ENCODE data around the gene EXOC3L1.

Gene EXOC3L1, protein sequence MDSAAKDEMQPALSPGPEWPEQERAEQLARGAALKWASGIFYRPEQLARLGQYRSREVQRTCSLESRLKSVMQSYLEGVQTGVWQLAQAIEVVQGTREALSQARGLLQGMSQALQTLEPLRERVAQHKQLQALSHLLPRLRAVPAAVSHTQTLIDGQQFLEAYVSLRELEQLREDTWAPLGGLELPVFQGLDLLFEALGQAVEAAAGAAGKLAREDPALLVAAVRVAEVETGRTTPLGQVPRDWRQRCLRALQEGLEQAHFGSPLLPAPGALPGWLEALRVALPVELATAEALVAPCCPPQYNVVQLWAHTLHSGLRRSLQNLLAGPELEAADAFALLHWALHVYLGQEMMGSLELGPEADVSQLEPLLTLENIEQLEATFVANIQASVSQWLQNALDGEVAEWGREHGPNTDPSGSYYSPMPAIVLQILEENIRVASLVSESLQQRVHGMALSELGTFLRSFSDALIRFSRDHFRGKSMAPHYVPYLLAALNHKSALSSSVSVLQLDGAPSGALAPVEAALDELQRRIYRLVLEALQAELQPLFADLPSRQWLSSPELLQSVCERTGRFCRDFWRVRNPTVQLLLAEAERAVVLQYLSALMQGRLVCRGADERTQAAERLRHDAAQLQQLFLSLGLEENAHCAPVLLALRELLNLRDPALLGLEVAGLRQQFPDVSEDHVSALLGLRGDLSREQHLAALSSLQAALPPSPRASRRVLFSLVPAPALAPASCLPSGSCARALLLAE

DNA sequence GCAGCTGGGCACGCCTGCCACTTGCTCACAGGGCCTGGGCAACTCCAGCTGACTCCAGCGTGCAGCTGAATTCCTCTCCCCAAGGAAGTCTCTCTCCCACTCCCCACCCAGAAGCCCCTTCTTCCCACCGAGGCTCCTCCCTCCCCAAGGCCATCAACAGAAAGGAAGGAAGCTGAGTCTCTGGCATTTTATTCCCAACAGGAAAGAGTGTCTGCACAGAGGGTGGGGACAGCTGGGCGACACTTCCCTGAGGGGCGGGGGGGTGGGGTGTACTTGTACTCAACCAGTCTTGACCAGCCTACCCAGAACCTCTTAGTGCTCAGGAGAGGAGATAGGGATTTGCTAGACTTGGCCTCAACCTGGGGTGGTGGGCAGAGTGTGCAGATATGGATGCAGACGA, at the start of gene EXOC3L1:
Gene EXOC3L1 (minus strand): TSS at position 96 of the 400 bp plus-strand sequence. CDS start 460 bp downstream, outside the sequence.
- Histone ChIP-seq H3K36me3 (replicated peaks) (peaks cover 16% of the 10 kb centered on the region), H3K27ac (no peak within 1 kb of the TSS), H3K4me3 (ENCODE audit: low read depth, low read length) (no peak within 1 kb of the TSS), H3K27me3 (replicated peaks) (no peaks in the 10 kb centered on the region)
- in situ Hi-C loops (cut with HindIII; ENCODE audit: low pct_ligation_motif_present, low sequenced_read_pairs): no loop called here
- DNase-seq: no peak
- TF ChIP-seq, protein P1, sequence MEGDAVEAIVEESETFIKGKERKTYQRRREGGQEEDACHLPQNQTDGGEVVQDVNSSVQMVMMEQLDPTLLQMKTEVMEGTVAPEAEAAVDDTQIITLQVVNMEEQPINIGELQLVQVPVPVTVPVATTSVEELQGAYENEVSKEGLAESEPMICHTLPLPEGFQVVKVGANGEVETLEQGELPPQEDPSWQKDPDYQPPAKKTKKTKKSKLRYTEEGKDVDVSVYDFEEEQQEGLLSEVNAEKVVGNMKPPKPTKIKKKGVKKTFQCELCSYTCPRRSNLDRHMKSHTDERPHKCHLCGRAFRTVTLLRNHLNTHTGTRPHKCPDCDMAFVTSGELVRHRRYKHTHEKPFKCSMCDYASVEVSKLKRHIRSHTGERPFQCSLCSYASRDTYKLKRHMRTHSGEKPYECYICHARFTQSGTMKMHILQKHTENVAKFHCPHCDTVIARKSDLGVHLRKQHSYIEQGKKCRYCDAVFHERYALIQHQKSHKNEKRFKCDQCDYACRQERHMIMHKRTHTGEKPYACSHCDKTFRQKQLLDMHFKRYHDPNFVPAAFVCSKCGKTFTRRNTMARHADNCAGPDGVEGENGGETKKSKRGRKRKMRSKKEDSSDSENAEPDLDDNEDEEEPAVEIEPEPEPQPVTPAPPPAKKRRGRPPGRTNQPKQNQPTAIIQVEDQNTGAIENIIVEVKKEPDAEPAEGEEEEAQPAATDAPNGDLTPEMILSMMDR (IDR thresholded peaks at IDR 0.05; ENCODE audit: low read depth, low read length, missing control alignments): no peak

DNA sequence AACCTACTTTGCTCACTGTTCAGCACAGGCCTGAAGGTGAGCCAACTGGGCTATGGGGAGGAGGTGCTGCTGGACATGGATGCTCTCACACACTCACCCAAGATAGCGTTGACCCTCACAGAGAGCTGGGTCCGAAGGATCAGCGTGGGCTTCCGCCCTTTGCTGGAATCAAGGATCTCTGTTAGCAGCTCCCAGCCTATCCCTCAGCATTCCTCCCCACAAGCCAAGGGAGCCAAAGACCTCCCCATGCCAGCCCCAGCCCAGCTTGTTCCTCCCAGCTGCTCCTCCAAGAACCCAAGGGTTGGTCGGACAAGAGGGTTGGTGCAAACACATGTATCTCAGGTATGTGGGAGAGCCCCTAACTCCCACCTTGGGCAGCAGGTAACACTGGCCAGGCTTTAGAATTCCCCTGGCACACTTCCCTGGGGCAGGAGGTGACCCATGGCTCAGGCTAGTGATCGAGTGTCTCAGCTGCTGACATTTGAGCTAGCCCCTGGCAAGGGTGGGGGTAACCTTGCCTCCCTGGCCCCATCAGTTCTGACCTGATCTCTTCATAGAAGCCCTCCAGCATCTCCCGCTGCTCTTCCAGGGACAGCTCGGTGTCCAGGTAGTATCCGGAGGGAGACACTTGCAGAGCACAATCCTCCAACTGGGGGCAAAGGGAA, 49.0 kb upstream of the EXOC3L1 start:
- no peak for DNase-seq
- TF ChIP-seq, protein P1 (IDR thresholded peaks at IDR 0.05; ENCODE audit: low read depth, low read length, missing control alignments): no peak
- Histone ChIP-seq H3K27ac (no peak overlapping the region), H3K27me3 (replicated peaks) (no peaks in the 10 kb centered on the region), H3K36me3 (replicated peaks) (peaks cover 53% of the 10 kb centered on the region), H3K4me3 (ENCODE audit: low read depth, low read length) (no peak overlapping the region)
- in situ Hi-C loops (cut with HindIII; ENCODE audit: low pct_ligation_motif_present, low sequenced_read_pairs): no loop called here

DNA sequence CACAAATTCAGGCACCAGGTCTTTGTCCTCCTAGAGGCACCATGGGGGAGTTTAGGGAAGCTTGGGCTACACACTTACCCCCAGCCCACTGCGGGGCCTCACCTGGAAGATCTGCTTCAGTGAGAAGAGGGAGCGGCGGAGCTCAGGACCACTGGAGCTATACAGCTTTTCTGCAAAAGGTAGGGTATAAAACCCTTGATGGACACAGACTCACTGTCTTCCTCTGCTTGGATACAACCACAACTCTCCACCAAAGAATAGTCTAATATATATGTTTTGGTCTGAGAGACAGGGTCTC, 48.3 kb upstream of the EXOC3L1 start:
- in situ Hi-C loops (cut with HindIII; ENCODE audit: low pct_ligation_motif_present, low sequenced_read_pairs): no loop called here
- no peak for DNase-seq
- Histone ChIP-seq H3K27ac (no peak overlapping the region), H3K27me3 (replicated peaks) (no peaks in the 10 kb centered on the region), H3K4me3 (ENCODE audit: low read depth, low read length) (no peak overlapping the region), H3K36me3 (replicated peaks) (peaks cover 57% of the 10 kb centered on the region)
- TF ChIP-seq, protein P1 (IDR thresholded peaks at IDR 0.05; ENCODE audit: low read depth, low read length, missing control alignments): no peak

DNA sequence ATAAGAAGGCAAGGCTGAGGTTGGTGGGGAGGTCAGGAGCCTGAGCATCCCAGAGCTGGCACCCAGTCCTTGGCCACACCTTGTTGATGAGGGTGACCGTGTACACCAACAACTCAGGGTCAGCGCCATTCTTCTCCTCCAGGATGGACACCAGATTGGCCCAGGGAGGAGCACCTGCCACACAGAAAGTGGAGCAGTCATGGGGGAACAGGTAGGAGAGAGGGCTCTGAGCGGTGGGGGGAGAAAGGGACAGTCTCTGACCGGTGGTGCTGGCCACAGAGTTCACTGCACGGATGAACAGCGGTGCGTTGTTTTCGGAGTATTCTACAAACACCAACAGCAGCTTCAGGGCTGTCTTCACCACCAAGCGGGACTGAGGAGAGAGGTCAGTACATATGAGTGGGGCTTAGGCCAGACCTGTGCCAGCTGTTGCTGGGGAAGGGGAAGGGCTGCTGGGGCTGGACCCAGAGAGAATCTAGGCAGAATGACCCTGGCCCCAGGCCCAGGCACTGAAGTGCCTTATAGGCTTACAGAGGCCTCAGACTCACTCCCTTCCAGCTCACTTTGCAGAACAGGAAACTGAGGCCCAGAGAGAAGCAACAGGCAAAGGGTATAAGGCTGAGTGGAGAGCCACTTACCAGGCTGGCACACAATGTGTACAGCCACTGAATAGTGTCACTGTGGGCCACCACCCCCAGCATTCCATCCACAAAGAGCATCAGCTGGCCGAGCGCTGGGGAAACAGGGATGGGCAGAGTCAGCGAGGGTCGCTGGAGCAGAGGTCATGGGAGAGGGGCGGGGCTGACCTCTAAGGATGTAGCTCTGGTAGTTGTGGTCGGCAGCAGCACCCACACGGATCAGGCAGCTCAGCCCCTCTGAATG, 47.7 kb upstream of the EXOC3L1 start:
- in situ Hi-C loops (cut with HindIII; ENCODE audit: low pct_ligation_motif_present, low sequenced_read_pairs): no loop called here
- Histone ChIP-seq H3K36me3 (replicated peaks) (peaks cover 61% of the 10 kb centered on the region), H3K4me3 (ENCODE audit: low read depth, low read length) (no peak overlapping the region), H3K27ac (no peak overlapping the region), H3K27me3 (replicated peaks) (no peaks in the 10 kb centered on the region)
- DNase-seq: no peak
- TF ChIP-seq, protein P1 (IDR thresholded peaks at IDR 0.05; ENCODE audit: low read depth, low read length, missing control alignments): no peak

DNA sequence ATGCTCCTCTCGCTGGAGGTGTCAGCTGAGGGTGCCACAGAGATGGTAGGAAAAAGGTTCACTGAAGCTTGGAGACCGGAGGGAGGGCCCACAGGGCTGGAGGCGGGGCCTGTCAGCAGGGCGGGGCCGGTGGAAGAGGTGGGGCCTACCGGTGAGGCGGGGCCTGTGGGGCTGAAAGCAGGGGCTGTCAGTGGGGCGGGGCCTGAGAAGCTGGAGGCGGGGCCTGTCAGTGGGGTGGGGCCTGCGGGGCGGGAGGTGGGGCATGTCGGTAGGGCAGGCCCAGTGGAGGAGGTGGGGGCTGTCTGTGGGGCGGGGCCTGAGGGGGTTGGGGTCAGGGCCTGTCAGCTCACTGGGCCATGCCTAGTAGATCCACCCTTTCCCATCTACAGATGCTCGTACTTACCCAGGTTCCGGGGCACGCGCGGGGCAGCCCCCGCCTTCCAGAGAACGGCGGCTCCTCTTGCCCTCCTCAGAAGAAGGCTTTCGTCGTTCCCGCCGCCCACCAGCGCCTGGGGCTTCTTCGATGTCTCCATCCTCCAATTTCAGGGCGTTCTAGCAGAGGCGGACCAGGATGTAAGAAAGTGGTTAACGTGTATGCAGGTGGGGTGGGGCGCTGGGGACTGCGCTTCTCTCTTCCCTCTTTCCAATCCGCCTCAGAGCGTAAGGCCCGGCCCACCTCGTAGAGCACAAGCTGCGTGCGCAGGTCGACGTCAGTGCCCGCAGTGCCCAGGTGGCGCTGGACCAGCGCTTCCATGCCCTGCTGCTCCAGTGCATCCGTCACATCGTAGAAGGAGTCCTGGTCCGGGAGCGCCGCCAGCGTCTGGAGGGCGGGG, 46.8 kb upstream of the EXOC3L1 start:
- Histone ChIP-seq H3K4me3 (ENCODE audit: low read depth, low read length) (no peak overlapping the region), H3K27me3 (replicated peaks) (no peaks in the 10 kb centered on the region), H3K36me3 (replicated peaks) (peaks cover 67% of the 10 kb centered on the region), H3K27ac (no peak overlapping the region)
- in situ Hi-C loops (cut with HindIII; ENCODE audit: low pct_ligation_motif_present, low sequenced_read_pairs): no loop called here
- TF ChIP-seq, protein P1 (IDR thresholded peaks at IDR 0.05; ENCODE audit: low read depth, low read length, missing control alignments): no peak
- peak; percentile 39 for DNase-seq

All from brain microvascular endothelial cell (primary cell).